H9 (cell line): ENCODE data around the gene STIMATE. TPM values are rescaled to one million over a fixed set of nuclear protein-coding genes. Genes with fewer than 3 reads are reported as not detected.

Source experiments
- DNase-seq: peaks from one replicate; pipeline ENCODE4 v3.0.0-alpha.2; 2017
- H2AFZ ChIP-seq: one replicate; pipeline ENCODE4 v1.6.1; 2013; ENCODE audit warnings: mild to moderate bottlenecking, low read length, control low read depth, moderate library complexity
- H2AK5ac ChIP-seq: 2 replicates; pipeline ENCODE4 v1.6.1; 2013; ENCODE audit warnings: low read length, control low read depth, mixed read lengths; ENCODE audit not compliant: insufficient read length
- H2BK120ac ChIP-seq: one replicate; pipeline ENCODE4 v1.6.1; 2013; ENCODE audit warnings: low read depth, mild to moderate bottlenecking, low read length, control low read depth, inconsistent platforms; ENCODE audit not compliant: poor library complexity, severe bottlenecking
- H2BK12ac ChIP-seq: 2 replicates; pipeline ENCODE4 v1.6.1; 2013; ENCODE audit warnings: low read length, control low read depth, mixed read lengths, low read depth; ENCODE audit not compliant: insufficient read length
- H2BK15ac ChIP-seq: 2 replicates; pipeline ENCODE4 v1.6.1; 2013; ENCODE audit warnings: low read depth, low read length, control low read depth
- H2BK20ac ChIP-seq: one replicate; pipeline ENCODE4 v1.6.1; 2013; ENCODE audit warnings: low read depth, mild to moderate bottlenecking, low read length, control low read depth, inconsistent platforms; ENCODE audit not compliant: poor library complexity, severe bottlenecking
- H2BK5ac ChIP-seq: 2 replicates; pipeline ENCODE4 v1.6.1; 2013; ENCODE audit warnings: low read length, control low read depth, mixed read lengths; ENCODE audit not compliant: insufficient read length
- H3K14ac ChIP-seq: 2 replicates; pipeline ENCODE4 v1.6.1; 2013; ENCODE audit warnings: low read length, control low read depth; ENCODE audit not compliant: insufficient read depth
- H3K18ac ChIP-seq: 2 replicates; pipeline ENCODE4 v1.6.1; 2013; ENCODE audit warnings: low read depth, mild to moderate bottlenecking, mixed read lengths, low read length, control low read depth; ENCODE audit not compliant: insufficient read length
- H3K23ac ChIP-seq: 2 replicates; pipeline ENCODE4 v1.6.1; 2013; ENCODE audit warnings: low read length, control low read depth, mixed read lengths, low read depth; ENCODE audit not compliant: insufficient read length
- H3K23me2 ChIP-seq: 2 replicates; pipeline ENCODE4 v1.6.1; 2013; ENCODE audit warnings: low read depth, mild to moderate bottlenecking, mixed read lengths, low read length, control low read depth; ENCODE audit not compliant: insufficient read length, poor library complexity, severe bottlenecking
- H3K27ac ChIP-seq: 2 replicates; pipeline ENCODE4 v1.5.1; 2013; ENCODE audit warnings: low read length, control low read depth, mixed read lengths, low read depth; ENCODE audit not compliant: insufficient read length
- H3K27me3 ChIP-seq: 2 replicates; pipeline ENCODE4 v1.6.1; 2013; ENCODE audit warnings: low read length, control low read depth, inconsistent platforms; ENCODE audit not compliant: insufficient read depth
- H3K4ac ChIP-seq: 2 replicates; pipeline ENCODE4 v1.6.1; 2013; ENCODE audit warnings: low read depth, mild to moderate bottlenecking, control low read depth, inconsistent platforms, low read length, moderate library complexity
- H3K4me1 ChIP-seq: 2 replicates; pipeline ENCODE4 v1.6.1; 2013; ENCODE audit warnings: low read length, control low read depth, inconsistent platforms; ENCODE audit not compliant: insufficient read depth
- H3K4me2 ChIP-seq: 2 replicates; pipeline ENCODE4 v1.6.1; 2013; ENCODE audit warnings: low read length, control low read depth, mixed read lengths; ENCODE audit not compliant: insufficient read length, insufficient read depth
- H3K56ac ChIP-seq: 2 replicates; pipeline ENCODE4 v1.6.1; 2013; ENCODE audit warnings: low read depth, mild to moderate bottlenecking, mixed read lengths, low read length, control low read depth; ENCODE audit not compliant: insufficient read length
- H3K79me1 ChIP-seq: 2 replicates; pipeline ENCODE4 v1.6.1; 2013; ENCODE audit warnings: low read depth, mild to moderate bottlenecking, moderate library complexity, low read length, control low read depth, inconsistent platforms; ENCODE audit not compliant: insufficient read depth, poor library complexity, severe bottlenecking
- H3K79me2 ChIP-seq: 2 replicates; pipeline ENCODE4 v1.6.1; 2013; ENCODE audit warnings: low read length, control low read depth, inconsistent platforms; ENCODE audit not compliant: insufficient read depth
- H3K9ac ChIP-seq: 2 replicates; pipeline ENCODE4 v1.6.1; 2013; ENCODE audit warnings: low read length, control low read depth, mixed read lengths; ENCODE audit not compliant: insufficient read length; ENCODE audit errors: extremely low read depth
- H3K9me3 ChIP-seq: one replicate; pipeline ENCODE4 v1.6.1; 2013; ENCODE audit warnings: low read depth, low read length, inconsistent platforms; ENCODE audit not compliant: control insufficient read depth
- H3T11ph ChIP-seq: one replicate; pipeline ENCODE4 v1.6.1; 2013; ENCODE audit warnings: mild to moderate bottlenecking, low read length, control low read depth, inconsistent platforms
- H4K20me1 ChIP-seq: one replicate; pipeline ENCODE4 v1.6.1; 2013; ENCODE audit not compliant: control insufficient read depth, insufficient read length, insufficient read depth
- H4K5ac ChIP-seq: 2 replicates; pipeline ENCODE4 v1.6.1; 2013; ENCODE audit warnings: low read depth, mild to moderate bottlenecking, mixed read lengths, low read length, control low read depth; ENCODE audit not compliant: insufficient read length
- H4K8ac ChIP-seq: replicated peaks from 2 replicates; pipeline ENCODE4 v1.6.1; 2013; ENCODE audit warnings: low read length, control low read depth, mixed read lengths, low read depth; ENCODE audit not compliant: insufficient read length
- H4K91ac ChIP-seq: 2 replicates; pipeline ENCODE4 v1.6.1; 2013; ENCODE audit warnings: low read depth, mild to moderate bottlenecking, moderate library complexity, mixed read lengths, low read length, control low read depth; ENCODE audit not compliant: insufficient read length
- H3K27ac Mint-ChIP-seq, 3 experiments: 2 replicates in 2 of 3; 3 replicates in 1 of 3; pipeline ENCODE4 v1.8.0; 2020 to 2021; ENCODE audit warnings: mixed read lengths in 3 of 3, mild to moderate bottlenecking in 1 of 3, moderate library complexity in 1 of 3
- H3K27me3 Mint-ChIP-seq: 2 replicates; pipeline ENCODE4 v1.8.0; 2021; ENCODE audit warnings: low read depth, mild to moderate bottlenecking, moderate library complexity, mixed read lengths
- H3K36me3 Mint-ChIP-seq, 3 experiments: 2 replicates in 2 of 3; 3 replicates in 1 of 3; pipeline ENCODE4 v1.8.0; 2020 to 2021; ENCODE audit warnings: low read depth in 3 of 3, mixed read lengths in 3 of 3; ENCODE audit not compliant: insufficient read depth in 1 of 3
- H3K4me1 Mint-ChIP-seq, 2 experiments: 2 replicates each; pipeline ENCODE4 v1.8.0; 2020; ENCODE audit warnings: mixed read lengths in 2 of 2
- H3K4me3 Mint-ChIP-seq, 2 experiments: 2 replicates in 1 of 2; 3 replicates in 1 of 2; pipeline ENCODE4 v1.8.0; 2020 to 2021; ENCODE audit warnings: mild to moderate bottlenecking in 2 of 2, mixed read lengths in 2 of 2, moderate library complexity in 1 of 2
- H3K9me3 Mint-ChIP-seq, 2 experiments: 2 replicates in 1 of 2; 3 replicates in 1 of 2; pipeline ENCODE4 v1.8.0; 2020; ENCODE audit warnings: mild to moderate bottlenecking in 2 of 2, mixed read lengths in 2 of 2, moderate library complexity in 1 of 2
- WGBS: extraction: QIAGEN DNeasy Blood & Tissue Kit; methylation state at CpG from one replicate; pipeline ENCODE4 v1.1.7; 2013; ENCODE audit warnings: missing lambda C conversion rate, low lambda C conversion rate, mixed read lengths; ENCODE audit not compliant: insufficient read length; ENCODE audit errors: extremely low coverage; 5-methylcytosine and 5-hydroxymethylcytosine counted together
- total RNA-seq: library from RNA; stranded (reverse); gene quantifications from 2 replicates; pipeline ENCODE4 v1.2.1, GENCODE V29; 2021
- TF ChIP-seq, protein P1 (sequence below): fragments of 200-600 bp; sonication (generic); conservative IDR thresholded peaks from 3 replicates; pipeline ENCODE4 v1.8.0; 2021; ENCODE audit warnings: antibody characterized with exemption, mild to moderate bottlenecking

STIMATE gene
- total RNA-seq, 1 experiment from 2014 or later, result 25.6 TPM

DNA sequence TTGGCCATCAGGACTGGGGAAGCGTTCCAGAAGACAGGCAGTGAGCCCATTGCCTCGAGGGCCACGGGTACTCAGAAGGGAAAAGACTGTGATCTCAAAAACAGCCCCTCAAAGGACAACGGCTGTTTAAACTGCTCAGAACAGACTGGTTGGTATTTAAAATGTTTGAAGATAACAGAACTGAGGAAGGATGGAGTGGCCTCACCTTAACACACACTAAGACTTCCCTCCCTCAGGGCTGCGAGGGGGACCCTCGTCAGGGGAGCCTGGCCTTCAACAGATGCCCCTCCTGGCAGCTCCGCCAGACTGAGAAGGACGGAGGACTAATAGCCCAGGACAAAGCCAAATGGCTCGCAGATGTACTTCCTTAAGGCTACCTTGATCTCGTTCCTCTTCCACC, 2.6 kb downstream of the STIMATE start:
- Histone ChIP-seq H2AFZ (no peak overlapping the region), H3K23ac (no peak overlapping the region), H3K27ac (no peak overlapping the region), H2BK20ac (no peak overlapping the region), H2BK12ac (no peak overlapping the region), H3K4ac (no peak overlapping the region), H3K18ac (no peak overlapping the region), H3K4me1 (no peaks in the 10 kb centered on the region; the same call in 1 of the 2 replicates), H4K20me1 (no peaks in the 10 kb centered on the region), H2AK5ac (no peak overlapping the region), H4K91ac (no peak overlapping the region), H3K4me2 (no peak overlapping the region), H2BK120ac (no peak overlapping the region), H2BK15ac (no peak overlapping the region), H3K9ac (no peak overlapping the region), H2BK5ac (no peak overlapping the region), H3T11ph (no peak overlapping the region), H3K9me3 (no peaks in the 10 kb centered on the region), H4K8ac (no peak overlapping the region), H4K5ac (no peak overlapping the region), H3K56ac (no peak overlapping the region), H3K23me2 (peaks cover 7% of the 10 kb centered on the region), H3K79me1 (peaks cover 12% of the 10 kb centered on the region), H3K14ac (no peak overlapping the region), H3K27me3 (no peaks in the 10 kb centered on the region), H3K79me2 (peaks cover 3% of the 10 kb centered on the region; the same call in 1 of the 2 replicates)
- H3K36me3 Mint-ChIP-seq, result peaks cover 0 to 11% (median 11%) of the 10 kb centered on the region in 3 experiments; a peak in 5 of 7 replicates
- no peaks in the 10 kb centered on the region for H3K9me3 Mint-ChIP-seq
- DNase-seq, result no peak
- H3K27me3 Mint-ChIP-seq, result peaks cover 4% of the 10 kb centered on the region; the same call in 1 of the 2 replicates
- peaks cover 15 to 18% of the 10 kb centered on the region in 2 experiments for H3K4me1 Mint-ChIP-seq
- WGBS, result no CpG with 5 or more reads among the region's 10 CpGs
- H3K27ac Mint-ChIP-seq, result no peak overlapping the region
- TF ChIP-seq, protein P1, sequence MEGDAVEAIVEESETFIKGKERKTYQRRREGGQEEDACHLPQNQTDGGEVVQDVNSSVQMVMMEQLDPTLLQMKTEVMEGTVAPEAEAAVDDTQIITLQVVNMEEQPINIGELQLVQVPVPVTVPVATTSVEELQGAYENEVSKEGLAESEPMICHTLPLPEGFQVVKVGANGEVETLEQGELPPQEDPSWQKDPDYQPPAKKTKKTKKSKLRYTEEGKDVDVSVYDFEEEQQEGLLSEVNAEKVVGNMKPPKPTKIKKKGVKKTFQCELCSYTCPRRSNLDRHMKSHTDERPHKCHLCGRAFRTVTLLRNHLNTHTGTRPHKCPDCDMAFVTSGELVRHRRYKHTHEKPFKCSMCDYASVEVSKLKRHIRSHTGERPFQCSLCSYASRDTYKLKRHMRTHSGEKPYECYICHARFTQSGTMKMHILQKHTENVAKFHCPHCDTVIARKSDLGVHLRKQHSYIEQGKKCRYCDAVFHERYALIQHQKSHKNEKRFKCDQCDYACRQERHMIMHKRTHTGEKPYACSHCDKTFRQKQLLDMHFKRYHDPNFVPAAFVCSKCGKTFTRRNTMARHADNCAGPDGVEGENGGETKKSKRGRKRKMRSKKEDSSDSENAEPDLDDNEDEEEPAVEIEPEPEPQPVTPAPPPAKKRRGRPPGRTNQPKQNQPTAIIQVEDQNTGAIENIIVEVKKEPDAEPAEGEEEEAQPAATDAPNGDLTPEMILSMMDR, result no peak
- no peak overlapping the region for H3K4me3 Mint-ChIP-seq
